ENCODE results near the gene TFF2.

TFF2 gene

GRCh38 chr21:42315296-42315891 is 35.4 kb downstream of the TFF2 start, which contains the start of gene TFF3:
TFF3 (minus strand) TSS chr21:42315409; CDS start chr21:42315374, 35 bp downstream.
- H3K4me3 ChIP-seq (ENCODE audit: low read length): no peak within 1 kb of the TSS
- DNase-seq (ENCODE audit: low read depth): no peak
- no peak for TF ChIP-seq CTCF (conservative IDR thresholded peaks at IDR 0.05; ENCODE audit: low read depth, low read length)

- TF ChIP-seq CTCF (conservative IDR thresholded peaks at IDR 0.05; ENCODE audit: low read depth, low read length): no peak
- no peak for DNase-seq (ENCODE audit: low read depth)
- no peak overlapping the region for H3K4me3 ChIP-seq (ENCODE audit: low read length)
These were observed 36.0 kb downstream of the TFF2 start for GRCh38 chr21:42314616-42315295.

- TF ChIP-seq CTCF (conservative IDR thresholded peaks at IDR 0.05; ENCODE audit: low read depth, low read length): no peak
- no peak overlapping the region for H3K4me3 ChIP-seq (ENCODE audit: low read length)
- no peak for DNase-seq (ENCODE audit: low read depth)
These were observed 37.3 kb downstream of the TFF2 start for GRCh38 chr21:42313501-42313969.

- no peak for TF ChIP-seq CTCF (conservative IDR thresholded peaks at IDR 0.05; ENCODE audit: low read depth, low read length)
- no peak overlapping the region for H3K4me3 ChIP-seq (ENCODE audit: low read length)
- DNase-seq (ENCODE audit: low read depth): no peak
These were observed 38.1 kb downstream of the TFF2 start for GRCh38 chr21:42312626-42313104.

- no peak overlapping the region for H3K4me3 ChIP-seq (ENCODE audit: low read length)
- no peak for TF ChIP-seq CTCF (conservative IDR thresholded peaks at IDR 0.05; ENCODE audit: low read depth, low read length)
- DNase-seq (ENCODE audit: low read depth): no peak
These were observed 38.8 kb downstream of the TFF2 start for GRCh38 chr21:42311816-42312625.

GRCh38 chr21:42311160-42311559 is 39.6 kb downstream of the TFF2 start:
- no peak for TF ChIP-seq CTCF (conservative IDR thresholded peaks at IDR 0.05; ENCODE audit: low read depth, low read length)
- no peak for DNase-seq (ENCODE audit: low read depth)
- H3K4me3 ChIP-seq (ENCODE audit: low read length): no peak overlapping the region

All from retinal pigment epithelial cell (primary cell).